HepG2 (cell line): ENCODE data around the gene ASTN2. TPM values are rescaled to one million over a fixed set of nuclear protein-coding genes. Genes with fewer than 3 reads are reported as not detected.

Experiments
- ATAC-seq: fragments of 200-7000 bp; cut with Tn5 transposase; 3 replicates; pipeline ENCODE4 v1.9.1; 2020; ENCODE audit warnings: mild to moderate bottlenecking, moderate library complexity
- BruUV-seq: library from RNA; stranded (reverse); fragments of 400-500 nt; replicated peaks from 2 replicates; lab custom pipeline; 2021; lab: Mats Ljungman, UMichigan
- CTCF ChIA-PET: fragments of 300-600 bp; formaldehyde crosslinking; extraction: SDS; loops from one replicate; lab custom pipeline; 2021; ENCODE audit warnings: low total read pairs, inconsistent platforms, low intra/inter-chr PET ratio; lab: Yijun Ruan, JAX
- POLR2A ChIA-PET: fragments of 350-600 bp; sonication (Branson Sonifier 250); formaldehyde crosslinking; loops from one replicate; lab custom pipeline; 2020; ENCODE audit warnings: antibody characterized with exemption, inconsistent platforms; lab: Yijun Ruan, JAX
- DNase-seq: peaks from one replicate; pipeline ENCODE4 v3.0.0-alpha.2; 2015; ENCODE audit warnings: low spot score
- FAIRE-seq: peaks from 3 replicates; lab custom pipeline; 2011; peaks lifted over from hg19 to GRCh38; lab: Jason Lieb, UNC
- H2AFZ ChIP-seq: one replicate; pipeline ENCODE4 v1.6.1; 2011; ENCODE audit warnings: low read length, inconsistent platforms
- H3K27ac ChIP-seq: fragments of 300-600 bp; 3 replicates; pipeline ENCODE4 v1.8.0; 2011; ENCODE audit warnings: mixed run types, mild to moderate bottlenecking, mixed read lengths, low read length, inconsistent platforms; ENCODE audit not compliant: insufficient read depth; ENCODE audit errors: extremely low read length
- H3K27me3 ChIP-seq, 2 experiments: fragments of 200-600 bp in 1 of 2; 2 replicates in 1 of 2; 3 replicates in 1 of 2; pipeline versions ENCODE4 v1.6.0 to v1.8.0; 2011; ENCODE audit warnings: low read length in 2 of 2, mild to moderate bottlenecking in 2 of 2, moderate library complexity in 2 of 2, inconsistent platforms in 1 of 2; ENCODE audit not compliant: insufficient read depth in 2 of 2, control insufficient read depth in 1 of 2
- H3K36me3 ChIP-seq, 2 experiments: fragments of 200-600 bp in 1 of 2; replicated peaks in 1 of 2; 2 replicates in 1 of 2; 3 replicates in 1 of 2; pipeline versions ENCODE4 v1.5.1 to v1.8.0; 2011; ENCODE audit warnings: low read length in 2 of 2, inconsistent platforms in 1 of 2; ENCODE audit not compliant: insufficient read depth in 2 of 2, control insufficient read depth in 1 of 2
- H3K4me1 ChIP-seq: 2 replicates; pipeline ENCODE4 v1.5.1; 2012; ENCODE audit warnings: low read length, inconsistent platforms; ENCODE audit not compliant: insufficient read depth
- H3K4me2 ChIP-seq: 2 replicates; pipeline ENCODE4 v1.6.0; 2011; ENCODE audit warnings: low read depth, low read length, inconsistent platforms
- H3K4me3 ChIP-seq, 3 experiments: fragments of 200-600 bp in 1 of 3; sonication (generic), shearing (Covaris generic) in 1 of 3; replicated peaks in 1 of 3; 2 replicates each; pipeline ENCODE4 v1.5.1; 2011 to 2016; ENCODE audit warnings: low read length in 3 of 3, inconsistent platforms in 2 of 3, low read depth in 2 of 3, mild to moderate bottlenecking in 2 of 3, control low read depth in 1 of 3, mixed read lengths in 1 of 3; ENCODE audit not compliant: insufficient read depth in 1 of 3
- H3K79me2 ChIP-seq: one replicate; pipeline ENCODE4 v1.6.1; 2011; ENCODE audit warnings: low read length, inconsistent platforms; ENCODE audit not compliant: insufficient read depth
- H3K9ac ChIP-seq: 2 replicates; pipeline ENCODE4 v1.6.0; 2011; ENCODE audit warnings: mild to moderate bottlenecking, low read depth, low read length, inconsistent platforms; ENCODE audit not compliant: insufficient read depth
- H3K9me3 ChIP-seq: 2 replicates; pipeline ENCODE4 v1.5.1; 2012; ENCODE audit warnings: mild to moderate bottlenecking, low read length
- H4K20me1 ChIP-seq: 2 replicates; pipeline ENCODE4 v1.6.0; 2011; ENCODE audit warnings: inconsistent platforms, mild to moderate bottlenecking, low read length, moderate library complexity; ENCODE audit not compliant: insufficient read depth
- CAMTA2 ChIP-seq: sonication (generic); formaldehyde crosslinking; IDR thresholded peaks from 2 replicates; pipeline ENCODE4 v1.4.0; 2020; ENCODE audit warnings: mild to moderate bottlenecking, missing genetic modification reagents, borderline replicate concordance
- HNF4G ChIP-seq, 2 experiments: sonication (generic) in 1 of 2; formaldehyde crosslinking in 1 of 2; IDR thresholded peaks; 2 replicates each; pipeline versions ENCODE4 v1.4.0 to v1.6.1; 2011 to 2020; ENCODE audit warnings: borderline replicate concordance in 2 of 2, low read depth in 2 of 2, mild to moderate bottlenecking in 2 of 2, low read length in 1 of 2, missing genetic modification reagents in 1 of 2, moderate library complexity in 1 of 2
- ISL2 ChIP-seq: sonication (generic); formaldehyde crosslinking; IDR thresholded peaks from 2 replicates; pipeline ENCODE4 v1.5.0; 2020; ENCODE audit warnings: missing genetic modification reagents
- KAT7 ChIP-seq: IDR thresholded peaks from 2 replicates; pipeline ENCODE4 v1.6.1; 2018; ENCODE audit warnings: borderline replicate concordance, missing compliant biosample characterization
- KAT8 ChIP-seq: IDR thresholded peaks from 2 replicates; pipeline ENCODE4 v1.6.1; 2016; ENCODE audit warnings: missing genetic modification reagents, missing compliant biosample characterization
- KDM3A ChIP-seq: IDR thresholded peaks from 2 replicates; pipeline ENCODE4 v1.6.1; 2018; ENCODE audit warnings: low read depth, missing compliant biosample characterization
- KLF16 ChIP-seq, 2 experiments: sonication (generic) in 1 of 2; formaldehyde crosslinking in 1 of 2; IDR thresholded peaks; 2 replicates each; pipeline versions ENCODE4 v1.6.1 to v1.8.0; 2016 to 2023; ENCODE audit warnings: missing genetic modification reagents in 2 of 2, missing compliant biosample characterization in 1 of 2
- KMT2B ChIP-seq: IDR thresholded peaks from 2 replicates; pipeline ENCODE4 v1.6.1; 2016; ENCODE audit warnings: missing genetic modification reagents, missing compliant biosample characterization
- PTBP1 ChIP-seq: fragments of 200-400 bp; formaldehyde crosslinking; IDR thresholded peaks from 2 replicates; pipeline ENCODE4 v1.6.1; 2018; ENCODE audit warnings: low read length, low read depth; ENCODE audit not compliant: poor library complexity, severe bottlenecking
- ZNF280B ChIP-seq: sonication (generic); formaldehyde crosslinking; IDR thresholded peaks from 2 replicates; pipeline ENCODE4 v1.5.0; 2020; ENCODE audit warnings: missing genetic modification reagents, mild to moderate bottlenecking, borderline replicate concordance
- ZNF329 ChIP-seq: sonication (generic); formaldehyde crosslinking; IDR thresholded peaks from 2 replicates; pipeline ENCODE4 v1.9.0; 2021; ENCODE audit warnings: low read depth, mild to moderate bottlenecking, missing genetic modification reagents
- ZNF362 ChIP-seq: sonication (generic); formaldehyde crosslinking; IDR thresholded peaks from 2 replicates; pipeline ENCODE4 v1.4.0; 2020; ENCODE audit warnings: missing genetic modification reagents, mild to moderate bottlenecking, borderline replicate concordance
- ZNF460 ChIP-seq: sonication (generic); formaldehyde crosslinking; IDR thresholded peaks from 2 replicates; pipeline ENCODE4 v1.5.1; 2020; ENCODE audit warnings: missing genetic modification reagents, mild to moderate bottlenecking, borderline replicate concordance
- ZNF484 ChIP-seq: sonication (generic); formaldehyde crosslinking; IDR thresholded peaks from 2 replicates; pipeline ENCODE4 v1.5.1; 2020; ENCODE audit warnings: mild to moderate bottlenecking, low read depth, missing genetic modification reagents, borderline replicate concordance
- WGBS: methylation state at CpG from one replicate; pipeline ENCODE4 v1.1.6; 2017; ENCODE audit warnings: low lambda C conversion rate; 5-methylcytosine and 5-hydroxymethylcytosine counted together
- in situ Hi-C: cut with HindIII; loops from 2 replicates; pipeline ENCODE4 v1.10.0; 2017; ENCODE audit warnings: low pct_unique_long_range_greater_than_20kb; ENCODE audit not compliant: extremely low pct_ligation_motif_present
- intact Hi-C: fragments of 100-400 bp; cut with micrococcal nuclease; formaldehyde crosslinking; loops from one replicate; pipeline ENCODE4 v1.10.0; 2022; ENCODE audit not compliant: unreplicated experiment
- polyA plus RNA-seq, 8 experiments: library from polyadenylated mRNA; depleted of rRNA in 3 of 8; stranded (reverse) in 7 of 8; unstranded in 1 of 8; fragments of >200 nt; fragmentation: Illumina TruSeq in 4 of 8; extraction: Trizol in 4 of 8; gene quantifications; 2 replicates each; pipeline versions ENCODE4 v1.2.1 to v1.2.3, GENCODE V29; 2011 to 2016; ENCODE audit warnings: low read depth in 4 of 8, missing spikeins in 1 of 8, mixed read lengths in 1 of 8; ENCODE audit not compliant: insufficient read depth in 1 of 8
- total RNA-seq, 5 experiments: library from RNA; depleted of rRNA; stranded (reverse); fragments of >200 nt; fragmentation: Illumina TruSeq; extraction: Trizol; gene quantifications; 2 replicates each; pipeline ENCODE4 v1.2.3, GENCODE V29; 2016; ENCODE audit warnings: low read depth in 1 of 5

ASTN2 gene
- total and polyA plus RNA-seq, 2 of the 13 experiments (the other 11 are each of a cell fraction or from before 2014, with no cell fraction given) = 5.2 to 13.5 TPM

- H3K36me3 ChIP-seq = no peaks in the 10 kb centered on the region
- ATAC-seq (no peak), DNase-seq (no peak), FAIRE-seq (no peak)
- BruUV-seq = no TSS peak
- ChIA-PET CTCF (no interaction called here), POLR2A (no interaction called here)
- H2AFZ ChIP-seq = no peak overlapping the region
- H3K9me3 ChIP-seq = peaks cover 5% of the 10 kb centered on the region; the same call in 1 of the 2 replicates
- TF ChIP-seq ZNF329 (CRISPR knock-in tag) (no peak), KLF16 (CRISPR knock-in tag; IDR thresholded peaks at IDR 0.05) (no peak), KAT8 (CRISPR knock-in tag) (no peak), ZNF362 (CRISPR knock-in tag) (no peak), HNF4G (IDR thresholded peaks at IDR 0.05; ENCODE audit: borderline replicate concordance, low read depth, low read length) (no peak), HNF4G (CRISPR knock-in tag; IDR thresholded peaks at IDR 0.05; ENCODE audit: borderline replicate concordance, low read depth) (no peak), ZNF280B (CRISPR knock-in tag) (no peak), KAT7 (CRISPR knock-in tag) (no peak), ZNF484 (CRISPR knock-in tag) (no peak), CAMTA2 (CRISPR knock-in tag) (no peak), KDM3A (CRISPR knock-in tag) (no peak), ZNF460 (CRISPR knock-in tag) (no peak), PTBP1 (no peak), ISL2 (CRISPR knock-in tag) (no peak), KMT2B (CRISPR knock-in tag) (no peak)
- H3K27ac ChIP-seq = no peak overlapping the region
- H4K20me1 ChIP-seq = no peaks in the 10 kb centered on the region
- H3K9ac ChIP-seq = no peak overlapping the region
- 98% methylated on average over 4 of the region's 4 CpGs for WGBS
- H3K79me2 ChIP-seq = peaks cover 19% of the 10 kb centered on the region
- H3K4me3 ChIP-seq = no peak overlapping the region
- H3K4me1 ChIP-seq = peaks cover 45% of the 10 kb centered on the region
- in situ Hi-C loops = no loop called here
- no peaks in the 10 kb centered on the region; a peak in 1 of 5 replicates for H3K27me3 ChIP-seq
- no peak overlapping the region for H3K4me2 ChIP-seq
- intact Hi-C loops = loop anchor here (5.0 kb wide), 1 partner anchor 743 kb away; no protein-coding TSS in a partner anchor
Observed at GRCh38 chr9:116685166-116685565, 729.7 kb downstream of the ASTN2 start.
